WTC11 (cell line): ENCODE data around the gene ZMAT3. TPM values are rescaled to one million over a fixed set of nuclear protein-coding genes. Genes with fewer than 3 reads are reported as not detected.

Source experiments
- ATAC-seq: fragments of 200-7000 bp; cut with Tn5 transposase; 2 replicates; pipeline ENCODE4 v1.10.0; 2021; ENCODE audit warnings: mild to moderate bottlenecking, moderate library complexity
- CTCF ChIA-PET: fragments of 300-600 bp; sonication (Branson Sonifier 250); formaldehyde crosslinking; loops from one replicate; lab custom pipeline; 2021; ENCODE audit warnings: antibody characterized with exemption; lab: Charles Lee
- POLR2A ChIA-PET: fragments of 350-600 bp; sonication (Branson Sonifier 250); formaldehyde crosslinking; loops from one replicate; lab custom pipeline; 2021; ENCODE audit warnings: antibody characterized with exemption; lab: Charles Lee
- DNase-seq: peaks from one replicate; pipeline ENCODE4 v3.0.0; 2021; ENCODE audit warnings: low spot score
- H3K27ac Mint-ChIP-seq: 2 replicates; pipeline ENCODE4 v1.8.0; 2021; ENCODE audit warnings: mixed read lengths
- H3K27me3 Mint-ChIP-seq: 2 replicates; pipeline ENCODE4 v1.8.0; 2021; ENCODE audit warnings: low read depth, mild to moderate bottlenecking, moderate library complexity, mixed read lengths
- H3K36me3 Mint-ChIP-seq: 2 replicates; pipeline ENCODE4 v1.8.0; 2021; ENCODE audit warnings: mixed read lengths
- H3K4me1 Mint-ChIP-seq: 2 replicates; pipeline ENCODE4 v1.8.0; 2022; ENCODE audit warnings: mixed read lengths
- H3K4me3 Mint-ChIP-seq: 2 replicates; pipeline ENCODE4 v1.8.0; 2021; ENCODE audit warnings: mild to moderate bottlenecking, moderate library complexity, mixed read lengths
- H3K9me3 Mint-ChIP-seq: 2 replicates; pipeline ENCODE4 v1.8.0; 2021; ENCODE audit warnings: mixed read lengths
- CREM ChIP-seq: sonication (generic); formaldehyde crosslinking; IDR thresholded peaks from 2 replicates; pipeline ENCODE4 v1.8.1; 2022; ENCODE audit warnings: mild to moderate bottlenecking, missing genetic modification reagents, moderate library complexity
- FOXJ3 ChIP-seq: sonication (generic); formaldehyde crosslinking; IDR thresholded peaks from 2 replicates; pipeline ENCODE4 v1.9.0; 2021; ENCODE audit warnings: missing genetic modification reagents, mild to moderate bottlenecking, borderline replicate concordance
- GTF2I ChIP-seq: fragments of 250-450 bp; sonication (Bioruptor Pico); conservative IDR thresholded peaks from 2 replicates; pipeline ENCODE4 v1.4.0; 2021; ENCODE audit warnings: mild to moderate bottlenecking
- IRF1 ChIP-seq: sonication (generic); formaldehyde crosslinking; IDR thresholded peaks from 2 replicates; pipeline ENCODE4 v1.8.0; 2023; ENCODE audit warnings: missing genetic modification reagents
- JAZF1 ChIP-seq: fragments of 250-450 bp; sonication (Bioruptor Pico); IDR thresholded peaks from 2 replicates; pipeline ENCODE4 v1.9.0; 2021; ENCODE audit warnings: moderate library complexity, mild to moderate bottlenecking, inconsistent platforms
- KAT7 ChIP-seq: sonication (generic); formaldehyde crosslinking; IDR thresholded peaks from 2 replicates; pipeline ENCODE4 v1.8.1; 2023; ENCODE audit warnings: missing genetic modification reagents, mild to moderate bottlenecking, borderline replicate concordance
- NFATC4 ChIP-seq: fragments of 250-450 bp; sonication (Bioruptor Pico); IDR thresholded peaks from 2 replicates; pipeline ENCODE4 v1.9.0; 2021; ENCODE audit warnings: mild to moderate bottlenecking
- NR1H2 ChIP-seq: sonication (generic); formaldehyde crosslinking; IDR thresholded peaks from 2 replicates; pipeline ENCODE4 v1.9.0; 2021; ENCODE audit warnings: mild to moderate bottlenecking, moderate library complexity, missing genetic modification reagents
- NR3C1 ChIP-seq: sonication (generic); formaldehyde crosslinking; conservative IDR thresholded peaks from 2 replicates; pipeline ENCODE4 v1.8.1; 2023; ENCODE audit warnings: low read depth, mild to moderate bottlenecking, missing genetic modification reagents
- PREB ChIP-seq: sonication (generic); formaldehyde crosslinking; IDR thresholded peaks from 2 replicates; pipeline ENCODE4 v1.8.1; 2022; ENCODE audit warnings: mild to moderate bottlenecking, missing genetic modification reagents, moderate library complexity, borderline replicate concordance
- RORB ChIP-seq: fragments of 250-450 bp; sonication (Bioruptor Pico); IDR thresholded peaks from 2 replicates; pipeline ENCODE4 v1.9.0; 2021; ENCODE audit warnings: mild to moderate bottlenecking
- TP53 ChIP-seq: sonication (generic); formaldehyde crosslinking; IDR thresholded peaks from 2 replicates; pipeline ENCODE4 v1.8.1; 2023; ENCODE audit warnings: mild to moderate bottlenecking, missing genetic modification reagents
- ZBTB21 ChIP-seq: sonication (generic); formaldehyde crosslinking; IDR thresholded peaks from 2 replicates; pipeline ENCODE4 v1.8.1; 2023; ENCODE audit warnings: mild to moderate bottlenecking, missing genetic modification reagents, borderline replicate concordance
- ZMAT4 ChIP-seq: fragments of 250-450 bp; sonication (Bioruptor Pico); IDR thresholded peaks from 2 replicates; pipeline ENCODE4 v1.9.0; 2021; ENCODE audit warnings: mild to moderate bottlenecking
- ZNF121 ChIP-seq: sonication (generic); formaldehyde crosslinking; IDR thresholded peaks from 2 replicates; pipeline ENCODE4 v1.8.0; 2023; ENCODE audit warnings: missing genetic modification reagents
- ZNF232 ChIP-seq: sonication (generic); formaldehyde crosslinking; IDR thresholded peaks from 2 replicates; pipeline ENCODE4 v1.8.0; 2022; ENCODE audit warnings: mild to moderate bottlenecking, missing genetic modification reagents
- ZNF512 ChIP-seq: sonication (generic); formaldehyde crosslinking; IDR thresholded peaks from 2 replicates; pipeline ENCODE4 v1.8.1; 2022; ENCODE audit warnings: missing genetic modification reagents, borderline replicate concordance
- ZSCAN18 ChIP-seq: fragments of 250-450 bp; sonication (Bioruptor Pico); IDR thresholded peaks from 2 replicates; pipeline ENCODE4 v2.1.2; 2022; ENCODE audit warnings: mild to moderate bottlenecking, moderate library complexity
- total RNA-seq: library from RNA; stranded (reverse); gene quantifications from 3 replicates; pipeline ENCODE4 v1.2.3, GENCODE V29; 2021
- TF ChIP-seq, protein P1 (sequence below): sonication (generic); formaldehyde crosslinking; IDR thresholded peaks from 2 replicates; pipeline ENCODE4 v1.8.1; 2023; ENCODE audit warnings: mild to moderate bottlenecking, missing genetic modification reagents, moderate library complexity
- TF ChIP-seq, protein P2 (sequence below): sonication (generic); formaldehyde crosslinking; IDR thresholded peaks from 2 replicates; pipeline ENCODE4 v1.8.0; 2022; ENCODE audit warnings: mild to moderate bottlenecking, missing genetic modification reagents
- TF ChIP-seq, protein P3 (sequence below): sonication (generic); formaldehyde crosslinking; IDR thresholded peaks from 2 replicates; pipeline ENCODE4 v1.8.0; 2022; ENCODE audit warnings: mild to moderate bottlenecking, missing genetic modification reagents
- TF ChIP-seq, protein P4 (sequence below): fragments of 250-450 bp; sonication (Bioruptor Pico); conservative IDR thresholded peaks from 2 replicates; pipeline ENCODE4 v1.9.0; 2021; ENCODE audit warnings: mild to moderate bottlenecking

The ZMAT3 gene
- total RNA-seq, 1 experiment from 2014 or later, result 24.1 TPM

- no peak for TF ChIP-seq ZNF121
- no peak for TF ChIP-seq IRF1 (CRISPR knock-in tag)
- no peak for TF ChIP-seq ZMAT4 (CRISPR knock-in tag)
- TF ChIP-seq, protein P1, sequence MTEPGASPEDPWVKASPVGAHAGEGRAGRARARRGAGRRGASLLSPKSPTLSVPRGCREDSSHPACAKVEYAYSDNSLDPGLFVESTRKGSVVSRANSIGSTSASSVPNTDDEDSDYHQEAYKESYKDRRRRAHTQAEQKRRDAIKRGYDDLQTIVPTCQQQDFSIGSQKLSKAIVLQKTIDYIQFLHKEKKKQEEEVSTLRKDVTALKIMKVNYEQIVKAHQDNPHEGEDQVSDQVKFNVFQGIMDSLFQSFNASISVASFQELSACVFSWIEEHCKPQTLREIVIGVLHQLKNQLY, result no peak
- TF ChIP-seq, protein P2, sequence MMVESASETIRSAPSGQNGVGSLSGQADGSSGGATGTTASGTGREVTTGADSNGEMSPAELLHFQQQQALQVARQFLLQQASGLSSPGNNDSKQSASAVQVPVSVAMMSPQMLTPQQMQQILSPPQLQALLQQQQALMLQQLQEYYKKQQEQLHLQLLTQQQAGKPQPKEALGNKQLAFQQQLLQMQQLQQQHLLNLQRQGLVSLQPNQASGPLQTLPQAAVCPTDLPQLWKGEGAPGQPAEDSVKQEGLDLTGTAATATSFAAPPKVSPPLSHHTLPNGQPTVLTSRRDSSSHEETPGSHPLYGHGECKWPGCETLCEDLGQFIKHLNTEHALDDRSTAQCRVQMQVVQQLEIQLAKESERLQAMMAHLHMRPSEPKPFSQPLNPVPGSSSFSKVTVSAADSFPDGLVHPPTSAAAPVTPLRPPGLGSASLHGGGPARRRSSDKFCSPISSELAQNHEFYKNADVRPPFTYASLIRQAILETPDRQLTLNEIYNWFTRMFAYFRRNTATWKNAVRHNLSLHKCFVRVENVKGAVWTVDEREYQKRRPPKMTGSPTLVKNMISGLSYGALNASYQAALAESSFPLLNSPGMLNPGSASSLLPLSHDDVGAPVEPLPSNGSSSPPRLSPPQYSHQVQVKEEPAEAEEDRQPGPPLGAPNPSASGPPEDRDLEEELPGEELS (CRISPR knock-in tag), result no peak
- no peak for TF ChIP-seq JAZF1
- TF ChIP-seq CREM (CRISPR knock-in tag), result no peak
- TF ChIP-seq ZNF512 (CRISPR knock-in tag), result no peak
- TF ChIP-seq ZNF232 (CRISPR knock-in tag), result no peak
- TF ChIP-seq ZBTB21 (CRISPR knock-in tag), result no peak
- no peak for TF ChIP-seq NFATC4 (CRISPR knock-in tag)
- TF ChIP-seq, protein P3, sequence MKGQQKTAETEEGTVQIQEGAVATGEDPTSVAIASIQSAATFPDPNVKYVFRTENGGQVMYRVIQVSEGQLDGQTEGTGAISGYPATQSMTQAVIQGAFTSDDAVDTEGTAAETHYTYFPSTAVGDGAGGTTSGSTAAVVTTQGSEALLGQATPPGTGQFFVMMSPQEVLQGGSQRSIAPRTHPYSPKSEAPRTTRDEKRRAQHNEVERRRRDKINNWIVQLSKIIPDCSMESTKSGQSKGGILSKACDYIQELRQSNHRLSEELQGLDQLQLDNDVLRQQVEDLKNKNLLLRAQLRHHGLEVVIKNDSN (CRISPR knock-in tag), result no peak
These were observed 10.8 kb upstream of the ZMAT3 start (continued) for GRCh38 chr3:179082416-179082815.

DNA sequence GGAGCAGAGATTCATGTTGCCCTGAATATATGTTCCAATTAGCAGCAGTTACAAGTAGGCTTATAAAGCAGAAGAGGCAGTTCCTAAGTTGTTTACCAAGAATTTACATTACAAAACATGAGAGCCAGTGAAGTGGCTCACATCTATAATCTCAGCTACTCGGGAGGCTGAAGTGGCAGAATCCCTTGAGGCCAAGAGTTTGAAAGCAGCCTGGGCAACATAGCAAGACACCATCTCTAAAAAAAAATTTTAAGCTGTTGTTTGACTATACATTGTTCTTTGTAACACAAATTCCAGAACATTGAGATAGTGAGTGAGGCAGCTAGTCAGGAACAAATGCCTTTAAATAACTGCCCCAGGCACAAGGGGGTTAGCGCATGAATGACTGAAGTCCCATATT, 10.3 kb upstream of the ZMAT3 start:
- Mint-ChIP-seq H3K4me3 (no peak overlapping the region), H3K36me3 (no peaks in the 10 kb centered on the region), H3K9me3 (no peaks in the 10 kb centered on the region), H3K27me3 (no peaks in the 10 kb centered on the region), H3K27ac (no peak overlapping the region), H3K4me1 (peaks cover 38% of the 10 kb centered on the region)
- TF ChIP-seq PREB, result no peak
- TF ChIP-seq GTF2I (CRISPR knock-in tag), result peak; percentile 82; the same call in 1 of the 2 replicates
- peak; percentile 84 for TF ChIP-seq ZNF121
- CTCF ChIA-PET, result interaction anchor here (0.6 to 1.8 kb wide), 3 partner anchors 11 to 15 kb away, joined by 3 to 4 read pairs (median 4); partner anchors contain the start of gene ZMAT3
- POLR2A ChIA-PET, result interaction anchor here (0.6 to 1.5 kb wide), 2 partner anchors 10 to 360 kb away, joined by 4 to 6 read pairs; partner anchors contain the start of gene ZMAT3
- ATAC-seq (peak; percentile 61), DNase-seq (no peak)

DNA sequence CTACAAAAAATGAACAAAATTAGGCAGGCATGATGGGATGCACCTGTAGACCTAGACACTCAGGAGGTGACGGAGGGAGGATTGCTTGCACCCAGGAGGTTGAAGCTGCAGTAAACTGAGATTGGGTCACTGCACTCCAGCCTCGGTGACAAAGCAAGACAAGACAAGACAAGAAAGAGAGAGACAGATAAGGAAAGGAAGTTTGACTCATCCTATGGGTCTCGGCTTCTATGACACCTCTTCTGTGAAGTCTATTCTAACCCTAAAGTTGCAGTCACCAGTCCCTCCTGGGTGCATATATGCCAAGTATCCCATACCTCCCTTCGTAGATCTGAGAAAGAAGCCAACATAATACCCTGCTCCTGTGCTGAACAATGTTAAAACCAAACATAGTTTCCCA, 7.9 kb upstream of the ZMAT3 start:
- no peak overlapping the region for H3K27ac Mint-ChIP-seq
- H3K4me3 Mint-ChIP-seq, result no peak overlapping the region
- ChIA-PET CTCF (no interaction called here), POLR2A (no interaction called here)
- ATAC-seq (no peak), DNase-seq (no peak)
- no peaks in the 10 kb centered on the region for H3K36me3 Mint-ChIP-seq
- no peaks in the 10 kb centered on the region for H3K9me3 Mint-ChIP-seq
- no peaks in the 10 kb centered on the region for H3K27me3 Mint-ChIP-seq
- peaks cover 33% of the 10 kb centered on the region for H3K4me1 Mint-ChIP-seq
- TF ChIP-seq ZSCAN18 (CRISPR knock-in tag) (no peak), ZNF121 (no peak), NR1H2 (CRISPR knock-in tag) (no peak), FOXJ3 (no peak), TP53 (CRISPR knock-in tag) (no peak), ZMAT4 (CRISPR knock-in tag) (no peak), NR3C1 (CRISPR knock-in tag) (no peak), ZNF232 (CRISPR knock-in tag) (no peak), KAT7 (CRISPR knock-in tag) (no peak), RORB (CRISPR knock-in tag) (no peak)
- TF ChIP-seq, protein P4, sequence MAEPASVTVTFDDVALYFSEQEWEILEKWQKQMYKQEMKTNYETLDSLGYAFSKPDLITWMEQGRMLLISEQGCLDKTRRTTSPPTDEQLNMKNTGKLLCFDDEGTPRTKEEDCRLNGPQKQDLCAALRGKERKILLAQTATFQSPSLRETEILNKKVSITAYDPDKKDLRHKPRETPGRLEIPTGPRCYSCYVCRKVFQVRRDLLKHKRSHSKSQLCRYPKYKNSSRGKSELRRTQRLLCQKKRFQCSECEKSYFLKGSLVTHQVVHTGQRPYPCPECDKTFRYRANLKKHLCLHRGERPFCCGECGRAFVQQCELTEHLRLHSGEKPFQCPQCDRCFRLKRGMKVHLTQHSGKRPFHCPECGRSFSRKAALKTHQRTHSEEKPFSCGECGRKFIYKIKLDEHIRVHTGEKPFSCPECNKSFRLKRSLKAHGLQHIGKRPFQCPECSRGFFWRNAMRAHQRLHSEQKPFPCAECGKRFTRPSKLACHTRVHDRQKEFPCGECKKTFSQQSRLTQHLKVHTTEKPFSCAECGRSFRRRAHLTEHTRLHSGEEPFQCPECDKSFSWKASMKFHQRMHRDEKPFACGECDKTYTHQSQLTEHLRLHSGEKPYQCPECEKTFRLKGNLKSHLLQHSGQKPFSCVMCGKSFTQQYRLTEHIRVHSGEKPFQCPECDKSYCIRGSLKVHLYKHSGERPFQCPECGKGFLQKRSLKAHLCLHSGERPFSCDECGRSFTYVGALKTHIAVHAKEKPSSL (CRISPR knock-in tag), result no peak
